ENCODE measurements around the gene MLNR. TPM values are rescaled to one million over a fixed set of nuclear protein-coding genes. Genes with fewer than 3 reads are reported as not detected.

The MLNR gene, protein sequence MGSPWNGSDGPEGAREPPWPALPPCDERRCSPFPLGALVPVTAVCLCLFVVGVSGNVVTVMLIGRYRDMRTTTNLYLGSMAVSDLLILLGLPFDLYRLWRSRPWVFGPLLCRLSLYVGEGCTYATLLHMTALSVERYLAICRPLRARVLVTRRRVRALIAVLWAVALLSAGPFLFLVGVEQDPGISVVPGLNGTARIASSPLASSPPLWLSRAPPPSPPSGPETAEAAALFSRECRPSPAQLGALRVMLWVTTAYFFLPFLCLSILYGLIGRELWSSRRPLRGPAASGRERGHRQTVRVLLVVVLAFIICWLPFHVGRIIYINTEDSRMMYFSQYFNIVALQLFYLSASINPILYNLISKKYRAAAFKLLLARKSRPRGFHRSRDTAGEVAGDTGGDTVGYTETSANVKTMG
- not detected in 2 replicates for total RNA-seq
- polyA plus RNA-seq = not detected in 2 replicates
- not detected in 2 replicates for polyA plus RNA-seq (2012)
- polyA minus RNA-seq (ENCODE audit: low replicate concordance) = not detected in 2 replicates

DNA sequence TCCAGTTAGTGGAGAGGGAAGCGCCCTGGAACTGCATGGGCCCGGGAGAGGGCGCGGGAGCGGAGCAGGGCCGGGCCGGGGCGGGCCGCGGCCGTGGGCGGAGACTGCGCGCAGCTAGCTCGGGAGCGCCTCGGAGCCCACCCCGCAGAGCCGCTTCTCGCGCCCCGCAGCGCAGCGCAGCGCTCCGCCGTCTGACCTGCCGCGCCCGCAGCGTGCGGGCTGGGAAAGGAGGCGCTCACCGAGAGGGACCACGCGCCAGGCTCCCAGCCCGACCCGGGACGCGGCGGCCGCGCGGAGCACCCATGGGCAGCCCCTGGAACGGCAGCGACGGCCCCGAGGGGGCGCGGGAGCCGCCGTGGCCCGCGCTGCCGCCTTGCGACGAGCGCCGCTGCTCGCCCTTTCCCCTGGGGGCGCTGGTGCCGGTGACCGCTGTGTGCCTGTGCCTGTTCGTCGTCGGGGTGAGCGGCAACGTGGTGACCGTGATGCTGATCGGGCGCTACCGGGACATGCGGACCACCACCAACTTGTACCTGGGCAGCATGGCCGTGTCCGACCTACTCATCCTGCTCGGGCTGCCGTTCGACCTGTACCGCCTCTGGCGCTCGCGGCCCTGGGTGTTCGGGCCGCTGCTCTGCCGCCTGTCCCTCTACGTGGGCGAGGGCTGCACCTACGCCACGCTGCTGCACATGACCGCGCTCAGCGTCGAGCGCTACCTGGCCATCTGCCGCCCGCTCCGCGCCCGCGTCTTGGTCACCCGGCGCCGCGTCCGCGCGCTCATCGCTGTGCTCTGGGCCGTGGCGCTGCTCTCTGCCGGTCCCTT, at the start of gene MLNR:
TSS of gene MLNR (plus strand) at position 303 of the 820 bp plus-strand sequence. CDS start at position 303, 0 bp downstream.
- peak within 1 kb of the TSS; percentile 6 for H2AFZ ChIP-seq (ENCODE audit: low read length)
- H3K27me3 ChIP-seq (ENCODE audit: control insufficient read depth, insufficient read depth, low read length) = peaks cover 53% of the 10 kb centered on the region
- peak; percentile 33 to 40 for DNase-seq (ENCODE audit: low read depth in 2 of 2)
- no peaks in the 10 kb centered on the region for H3K9me3 ChIP-seq (ENCODE audit: control insufficient read depth, insufficient read depth, low read depth, low read length)
- H3K4me2 ChIP-seq (ENCODE audit: extremely low read depth, insufficient read depth, low read length) = peak within 1 kb of the TSS; percentile 27
- no peaks in the 10 kb centered on the region for H3K36me3 ChIP-seq (ENCODE audit: control insufficient read depth, insufficient read depth, low read length)
- no peaks in the 10 kb centered on the region for H3K79me2 ChIP-seq (ENCODE audit: control insufficient read depth, insufficient read depth, low read length)
- H3K4me1 ChIP-seq (ENCODE audit: control insufficient read depth, extremely low read depth, insufficient read depth, low read length) = no peaks in the 10 kb centered on the region
- TF ChIP-seq, protein P1, sequence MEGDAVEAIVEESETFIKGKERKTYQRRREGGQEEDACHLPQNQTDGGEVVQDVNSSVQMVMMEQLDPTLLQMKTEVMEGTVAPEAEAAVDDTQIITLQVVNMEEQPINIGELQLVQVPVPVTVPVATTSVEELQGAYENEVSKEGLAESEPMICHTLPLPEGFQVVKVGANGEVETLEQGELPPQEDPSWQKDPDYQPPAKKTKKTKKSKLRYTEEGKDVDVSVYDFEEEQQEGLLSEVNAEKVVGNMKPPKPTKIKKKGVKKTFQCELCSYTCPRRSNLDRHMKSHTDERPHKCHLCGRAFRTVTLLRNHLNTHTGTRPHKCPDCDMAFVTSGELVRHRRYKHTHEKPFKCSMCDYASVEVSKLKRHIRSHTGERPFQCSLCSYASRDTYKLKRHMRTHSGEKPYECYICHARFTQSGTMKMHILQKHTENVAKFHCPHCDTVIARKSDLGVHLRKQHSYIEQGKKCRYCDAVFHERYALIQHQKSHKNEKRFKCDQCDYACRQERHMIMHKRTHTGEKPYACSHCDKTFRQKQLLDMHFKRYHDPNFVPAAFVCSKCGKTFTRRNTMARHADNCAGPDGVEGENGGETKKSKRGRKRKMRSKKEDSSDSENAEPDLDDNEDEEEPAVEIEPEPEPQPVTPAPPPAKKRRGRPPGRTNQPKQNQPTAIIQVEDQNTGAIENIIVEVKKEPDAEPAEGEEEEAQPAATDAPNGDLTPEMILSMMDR (conservative IDR thresholded peaks at IDR 0.05 in 1 of 2, IDR thresholded peaks at IDR 0.05 in 1 of 2; ENCODE audit: low read depth in 1 of 2, low read length in 2 of 2) = no peak
- peak; percentile 99 for TF ChIP-seq EZH2 (IDR thresholded peaks at IDR 0.05; ENCODE audit: low read length, missing control alignments)
- H3K9ac ChIP-seq (ENCODE audit: insufficient read depth, low read length) = no peak within 1 kb of the TSS
- H3K4me3 ChIP-seq (replicated peaks in 1 of 4; ENCODE audit: control extremely low read depth in 1 of 4, insufficient read depth in 1 of 4, low read depth in 3 of 4, low read length in 4 of 4) = peak within 1 kb of the TSS in 2 of 4 experiments; percentile 29 to 34
- no peak within 1 kb of the TSS for H3K27ac ChIP-seq (ENCODE audit: insufficient read depth, low read length)
- no peaks in the 10 kb centered on the region for H4K20me1 ChIP-seq (ENCODE audit: control insufficient read depth, extremely low read depth, insufficient read depth, low read length)

DNA sequence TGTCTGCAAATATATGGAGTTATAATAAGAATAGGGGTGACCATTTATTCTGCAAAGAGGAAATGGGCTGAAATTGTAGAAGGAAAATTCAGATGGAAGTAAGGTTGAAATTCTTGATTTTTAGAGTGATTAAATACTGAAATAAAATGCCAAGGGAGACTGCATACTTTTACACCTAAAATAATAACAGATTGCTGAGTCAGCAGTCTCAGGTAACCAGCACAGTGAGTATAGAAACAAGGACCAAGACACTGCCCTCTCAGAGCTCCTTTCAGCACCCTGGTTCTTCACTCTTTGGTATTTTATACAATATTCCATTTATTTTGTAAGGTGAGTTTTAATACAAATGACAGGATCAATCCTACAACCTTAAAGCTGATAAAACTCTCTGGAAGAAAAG, 48.8 kb upstream of the MLNR start:
- TF ChIP-seq, protein P1 (conservative IDR thresholded peaks at IDR 0.05 in 1 of 2, IDR thresholded peaks at IDR 0.05 in 1 of 2; ENCODE audit: low read depth in 1 of 2, low read length in 2 of 2) = no peak
- TF ChIP-seq EZH2 (IDR thresholded peaks at IDR 0.05; ENCODE audit: low read length, missing control alignments) = no peak
- H3K79me2 ChIP-seq (ENCODE audit: control insufficient read depth, insufficient read depth, low read length) = no peaks in the 10 kb centered on the region

More for the DNA sequence above, 48.8 kb upstream of the MLNR start:
- no peak for DNase-seq (ENCODE audit: low read depth in 2 of 2)
- Histone ChIP-seq H2AFZ (ENCODE audit: low read length) (no peak overlapping the region), H3K4me3 (replicated peaks in 1 of 4; ENCODE audit: control extremely low read depth in 1 of 4, insufficient read depth in 1 of 4, low read depth in 3 of 4, low read length in 4 of 4) (no peak overlapping the region), H3K27me3 (ENCODE audit: control insufficient read depth, insufficient read depth, low read length) (no peaks in the 10 kb centered on the region), H3K27ac (ENCODE audit: insufficient read depth, low read length) (no peak overlapping the region), H3K4me1 (ENCODE audit: control insufficient read depth, extremely low read depth, insufficient read depth, low read length) (no peaks in the 10 kb centered on the region), H3K9ac (ENCODE audit: insufficient read depth, low read length) (no peak overlapping the region), H3K36me3 (ENCODE audit: control insufficient read depth, insufficient read depth, low read length) (peaks cover 2% of the 10 kb centered on the region), H3K9me3 (ENCODE audit: control insufficient read depth, insufficient read depth, low read depth, low read length) (no peaks in the 10 kb centered on the region), H4K20me1 (ENCODE audit: control insufficient read depth, extremely low read depth, insufficient read depth, low read length) (no peaks in the 10 kb centered on the region), H3K4me2 (ENCODE audit: extremely low read depth, insufficient read depth, low read length) (no peak overlapping the region)
